Measurements from ENCODE around the gene BNIPL. TPM values are rescaled to one million over a fixed set of nuclear protein-coding genes. Genes with fewer than 3 reads are reported as not detected.

The BNIPL gene
- total RNA-seq, 1 experiment from 2014 or later: 1.2 TPM

- peaks cover 33% of the 10 kb centered on the region; the same call in 1 of the 2 replicates for H3K79me2 ChIP-seq (ENCODE audit: insufficient read depth, low read length)
- H3K9ac ChIP-seq (ENCODE audit: extremely low read depth, insufficient read length, low read length): peak within 1 kb of the TSS; percentile 75
- Mint-ChIP-seq H3K27me3 (ENCODE audit: low read depth) (no peaks in the 10 kb centered on the region), H3K36me3 (ENCODE audit: insufficient read depth in 1 of 3, low read depth in 3 of 3) (peaks cover 20 to 36% (median 31%) of the 10 kb centered on the region in 3 experiments), H3K4me3 (peak within 1 kb of the TSS; percentile 94 to 98), H3K9me3 (no peaks in the 10 kb centered on the region), H3K27ac (peak within 1 kb of the TSS; percentile 83 to 98 (median 96)), H3K4me1 (peaks cover 48 to 54% of the 10 kb centered on the region in 2 experiments)
- H3T11ph ChIP-seq (ENCODE audit: low read length): no peak within 1 kb of the TSS
- H3K23me2 ChIP-seq (ENCODE audit: insufficient read length, low read depth, low read length, poor library complexity, severe bottlenecking): peaks cover 22% of the 10 kb centered on the region
- peak within 1 kb of the TSS; percentile 5 for H3K27ac ChIP-seq (ENCODE audit: insufficient read length, low read depth, low read length)
- H3K79me1 ChIP-seq (ENCODE audit: insufficient read depth, low read depth, low read length, poor library complexity, severe bottlenecking): peaks cover 12% of the 10 kb centered on the region
- H3K9me3 ChIP-seq (ENCODE audit: control insufficient read depth, low read depth, low read length): no peaks in the 10 kb centered on the region
- H2BK12ac ChIP-seq (ENCODE audit: insufficient read length, low read depth, low read length): no peak within 1 kb of the TSS
- H3K4me2 ChIP-seq (ENCODE audit: insufficient read depth, insufficient read length, low read length): peak within 1 kb of the TSS; percentile 86
- H3K4ac ChIP-seq (ENCODE audit: low read depth, low read length): no peak within 1 kb of the TSS
- no peak within 1 kb of the TSS for H3K56ac ChIP-seq (ENCODE audit: insufficient read length, low read depth, low read length)
- H4K91ac ChIP-seq (ENCODE audit: insufficient read length, low read depth, low read length): no peak within 1 kb of the TSS
- no peak within 1 kb of the TSS for H2BK20ac ChIP-seq (ENCODE audit: low read depth, low read length, poor library complexity, severe bottlenecking)
- no peak within 1 kb of the TSS for H4K8ac ChIP-seq (replicated peaks; ENCODE audit: insufficient read length, low read depth, low read length)
- H3K14ac ChIP-seq (ENCODE audit: insufficient read depth, low read length): peak within 1 kb of the TSS; percentile 82
- no peak for TF ChIP-seq CTCF (conservative IDR thresholded peaks at IDR 0.05)
- WGBS (ENCODE audit: extremely low coverage, insufficient read length, low lambda C conversion rate): no CpG with 5 or more reads among the region's 15 CpGs
- no peaks in the 10 kb centered on the region for H3K27me3 ChIP-seq (ENCODE audit: insufficient read depth, low read length)
- no peak within 1 kb of the TSS for H2BK5ac ChIP-seq (ENCODE audit: insufficient read length, low read length)
- no peak within 1 kb of the TSS for H2BK15ac ChIP-seq (ENCODE audit: low read depth, low read length)
- H4K20me1 ChIP-seq (ENCODE audit: control insufficient read depth, insufficient read depth, insufficient read length): no peaks in the 10 kb centered on the region
- H2AK5ac ChIP-seq (ENCODE audit: insufficient read length, low read length): no peak within 1 kb of the TSS
- H4K5ac ChIP-seq (ENCODE audit: insufficient read length, low read depth, low read length): no peak within 1 kb of the TSS
- no peak within 1 kb of the TSS for H2AFZ ChIP-seq (ENCODE audit: low read length)
- peak; percentile 89 for DNase-seq
- H2BK120ac ChIP-seq (ENCODE audit: low read depth, low read length, poor library complexity, severe bottlenecking): no peak within 1 kb of the TSS
- peaks cover 7% of the 10 kb centered on the region; the same call in 1 of the 2 replicates for H3K4me1 ChIP-seq (ENCODE audit: insufficient read depth, low read length)
- peak within 1 kb of the TSS; percentile 70 for H3K18ac ChIP-seq (ENCODE audit: insufficient read length, low read depth, low read length)
- no peak within 1 kb of the TSS for H3K23ac ChIP-seq (ENCODE audit: insufficient read length, low read depth, low read length)
These were observed 23.7 kb downstream of the BNIPL start, which contains the start of gene MLLT11 for GRCh38 chr1:151060007-151060656. MLLT11 (plus strand) TSS chr1:151060397; CDS start chr1:151067225, 6,828 bp downstream.

Measured in H9 (cell line).